ENCODE measurements around the gene IER3. TPM values are rescaled to one million over a fixed set of nuclear protein-coding genes. Genes with fewer than 3 reads are reported as not detected.

Gene IER3
- total and polyA plus RNA-seq, 9 of the 15 experiments (the other 6 are each of a cell fraction or from before 2014, with no cell fraction given): 1.5 to 30.0 (median 11.5) TPM

DNA sequence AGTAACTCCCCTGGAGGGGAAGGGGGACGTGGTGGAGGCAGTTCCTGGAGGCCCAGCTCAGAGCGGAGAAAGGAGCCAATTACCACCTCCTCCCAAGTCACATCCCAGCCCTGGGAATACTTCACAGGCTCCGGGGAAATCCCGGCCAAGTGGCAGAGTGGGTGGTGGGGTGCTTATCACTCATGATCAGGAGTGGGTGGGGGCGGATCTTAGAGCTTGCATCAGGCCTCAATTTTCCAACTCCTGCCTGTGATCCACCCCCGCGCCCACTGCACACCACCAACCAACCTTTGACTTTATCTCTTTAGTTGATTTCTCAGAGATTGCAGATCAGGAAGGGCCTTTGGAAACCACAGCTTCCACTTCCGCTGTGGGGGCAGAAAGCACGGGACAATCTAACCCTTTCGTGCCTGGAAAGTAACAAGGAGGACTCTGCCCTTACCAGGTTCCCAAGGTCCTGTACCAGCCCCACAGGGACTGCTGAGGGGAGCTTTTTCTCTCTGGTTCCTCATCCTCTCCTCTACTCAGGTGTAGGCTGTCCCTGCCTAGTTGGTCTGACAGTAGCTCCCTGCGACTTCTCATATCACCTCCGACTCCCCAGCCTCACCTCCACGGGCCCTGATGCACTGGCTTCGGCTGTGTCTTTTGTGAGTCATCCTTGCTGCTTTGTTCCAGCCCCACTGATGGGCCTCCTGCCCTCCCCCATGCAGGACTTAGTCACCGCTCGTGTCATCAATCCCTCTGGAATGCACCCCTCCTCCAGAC, 24.9 kb upstream of the IER3 start (continued):
- TF ChIP-seq, protein P1, sequence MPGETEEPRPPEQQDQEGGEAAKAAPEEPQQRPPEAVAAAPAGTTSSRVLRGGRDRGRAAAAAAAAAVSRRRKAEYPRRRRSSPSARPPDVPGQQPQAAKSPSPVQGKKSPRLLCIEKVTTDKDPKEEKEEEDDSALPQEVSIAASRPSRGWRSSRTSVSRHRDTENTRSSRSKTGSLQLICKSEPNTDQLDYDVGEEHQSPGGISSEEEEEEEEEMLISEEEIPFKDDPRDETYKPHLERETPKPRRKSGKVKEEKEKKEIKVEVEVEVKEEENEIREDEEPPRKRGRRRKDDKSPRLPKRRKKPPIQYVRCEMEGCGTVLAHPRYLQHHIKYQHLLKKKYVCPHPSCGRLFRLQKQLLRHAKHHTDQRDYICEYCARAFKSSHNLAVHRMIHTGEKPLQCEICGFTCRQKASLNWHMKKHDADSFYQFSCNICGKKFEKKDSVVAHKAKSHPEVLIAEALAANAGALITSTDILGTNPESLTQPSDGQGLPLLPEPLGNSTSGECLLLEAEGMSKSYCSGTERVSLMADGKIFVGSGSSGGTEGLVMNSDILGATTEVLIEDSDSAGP (CRISPR knock-in tag; IDR thresholded peaks at IDR 0.05): no peak
- TF ChIP-seq RNF2 (IDR thresholded peaks at IDR 0.05): peak; percentile 93
- TF ChIP-seq ZZZ3 (IDR thresholded peaks at IDR 0.05): no peak
- no peak; the same call in 1 of the 2 replicates for TF ChIP-seq ADNP (tag; IDR thresholded peaks at IDR 0.05)
- TF ChIP-seq, protein P2, sequence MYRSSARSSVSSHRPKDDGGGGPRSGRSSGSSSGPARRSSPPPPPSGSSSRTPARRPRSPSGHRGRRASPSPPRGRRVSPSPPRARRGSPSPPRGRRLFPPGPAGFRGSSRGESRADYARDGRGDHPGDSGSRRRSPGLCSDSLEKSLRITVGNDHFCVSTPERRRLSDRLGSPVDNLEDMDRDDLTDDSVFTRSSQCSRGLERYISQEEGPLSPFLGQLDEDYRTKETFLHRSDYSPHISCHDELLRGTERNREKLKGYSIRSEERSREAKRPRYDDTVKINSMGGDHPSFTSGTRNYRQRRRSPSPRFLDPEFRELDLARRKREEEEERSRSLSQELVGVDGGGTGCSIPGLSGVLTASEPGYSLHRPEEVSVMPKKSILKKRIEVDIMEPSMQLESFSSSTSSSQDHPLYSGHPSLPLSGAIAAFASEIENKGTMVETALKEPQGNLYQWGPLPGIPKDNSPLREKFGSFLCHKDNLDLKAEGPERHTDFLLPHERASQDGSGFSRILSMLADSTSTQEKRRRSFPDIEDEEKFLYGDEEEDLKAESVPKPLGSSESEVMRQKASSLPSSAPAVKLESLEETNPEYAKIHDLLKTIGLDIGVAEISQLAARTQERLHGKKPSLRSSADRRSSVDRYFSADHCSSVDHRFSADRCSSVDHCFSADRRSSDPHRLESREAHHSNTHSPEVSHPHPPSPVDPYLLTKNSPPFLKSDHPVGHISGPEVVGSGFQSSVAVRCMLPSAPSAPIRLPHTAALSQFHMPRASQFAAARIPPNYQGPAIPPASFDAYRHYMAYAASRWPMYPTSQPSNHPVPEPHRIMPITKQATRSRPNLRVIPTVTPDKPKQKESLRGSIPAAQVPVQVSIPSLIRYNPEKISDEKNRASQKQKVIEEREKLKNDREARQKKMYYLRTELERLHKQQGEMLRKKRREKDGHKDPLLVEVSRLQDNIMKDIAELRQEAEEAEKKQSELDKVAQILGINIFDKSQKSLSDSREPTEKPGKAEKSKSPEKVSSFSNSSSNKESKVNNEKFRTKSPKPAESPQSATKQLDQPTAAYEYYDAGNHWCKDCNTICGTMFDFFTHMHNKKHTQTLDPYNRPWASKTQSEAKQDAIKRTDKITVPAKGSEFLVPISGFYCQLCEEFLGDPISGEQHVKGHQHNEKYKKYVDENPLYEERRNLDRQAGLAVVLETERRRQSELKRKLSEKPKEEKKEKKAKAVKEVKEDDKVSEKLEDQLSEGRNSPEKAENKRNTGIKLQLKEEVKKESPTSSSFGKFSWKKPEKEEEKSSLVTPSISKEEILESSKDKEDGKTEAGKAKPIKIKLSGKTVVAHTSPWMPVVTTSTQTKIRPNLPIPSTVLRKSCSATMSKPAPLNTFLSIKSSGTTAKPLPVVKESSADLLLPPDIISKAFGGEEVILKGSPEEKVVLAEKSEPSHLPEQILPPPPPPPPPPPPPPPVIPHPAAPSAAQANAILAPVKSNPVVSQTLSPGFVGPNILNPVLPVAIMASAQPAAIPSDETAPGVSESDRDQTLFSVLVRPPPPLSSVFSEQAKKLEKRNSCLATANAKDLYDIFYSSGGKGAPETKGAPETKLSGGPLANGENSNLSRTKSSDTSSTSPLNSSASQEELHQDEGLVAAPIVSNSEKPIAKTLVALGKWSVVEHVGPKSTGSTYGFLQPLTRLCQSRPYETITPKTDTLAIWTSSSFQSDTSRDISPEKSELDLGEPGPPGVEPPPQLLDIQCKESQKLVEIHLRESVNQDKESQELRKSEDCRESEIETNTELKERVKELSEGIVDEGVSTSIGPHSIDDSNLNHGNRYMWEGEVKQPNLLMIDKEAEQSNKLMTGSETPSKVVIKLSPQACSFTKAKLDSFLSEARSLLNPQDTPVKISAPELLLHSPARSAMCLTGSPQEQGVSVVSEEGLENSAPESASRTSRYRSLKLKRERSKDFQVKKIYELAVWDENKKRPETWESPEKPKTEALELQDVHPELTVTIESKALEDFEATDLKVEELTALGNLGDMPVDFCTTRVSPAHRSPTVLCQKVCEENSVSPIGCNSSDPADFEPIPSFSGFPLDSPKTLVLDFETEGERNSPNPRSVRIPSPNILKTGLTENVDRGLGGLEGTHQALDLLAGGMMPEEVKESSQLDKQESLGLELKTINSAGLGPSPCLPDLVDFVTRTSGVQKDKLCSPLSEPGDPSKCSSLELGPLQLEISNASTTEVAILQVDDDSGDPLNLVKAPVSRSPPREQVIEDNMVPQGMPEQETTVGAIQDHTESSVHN (IDR thresholded peaks at IDR 0.05; ENCODE audit: borderline replicate concordance in 1 of 2, low read depth in 1 of 2): peak in 1 of 2 experiments; percentile 82; a peak in 2 of 4 replicates
- TF ChIP-seq FOXP1 (CRISPR knock-in tag; IDR thresholded peaks at IDR 0.05): no peak; the same call in 1 of the 2 replicates
- no peak for TF ChIP-seq RBM22 (IDR thresholded peaks at IDR 0.05; ENCODE audit: low read depth, low read length, poor library complexity, severe bottlenecking)
- no peak; the same call in 1 of the 2 replicates for TF ChIP-seq MBD2 (IDR thresholded peaks at IDR 0.05; ENCODE audit: borderline replicate concordance, low read depth)
- TF ChIP-seq HLTF (IDR thresholded peaks at IDR 0.05): no peak
- peak; percentile 93 for TF ChIP-seq ARID1B (IDR thresholded peaks at IDR 0.05)
- TF ChIP-seq, protein P3, sequence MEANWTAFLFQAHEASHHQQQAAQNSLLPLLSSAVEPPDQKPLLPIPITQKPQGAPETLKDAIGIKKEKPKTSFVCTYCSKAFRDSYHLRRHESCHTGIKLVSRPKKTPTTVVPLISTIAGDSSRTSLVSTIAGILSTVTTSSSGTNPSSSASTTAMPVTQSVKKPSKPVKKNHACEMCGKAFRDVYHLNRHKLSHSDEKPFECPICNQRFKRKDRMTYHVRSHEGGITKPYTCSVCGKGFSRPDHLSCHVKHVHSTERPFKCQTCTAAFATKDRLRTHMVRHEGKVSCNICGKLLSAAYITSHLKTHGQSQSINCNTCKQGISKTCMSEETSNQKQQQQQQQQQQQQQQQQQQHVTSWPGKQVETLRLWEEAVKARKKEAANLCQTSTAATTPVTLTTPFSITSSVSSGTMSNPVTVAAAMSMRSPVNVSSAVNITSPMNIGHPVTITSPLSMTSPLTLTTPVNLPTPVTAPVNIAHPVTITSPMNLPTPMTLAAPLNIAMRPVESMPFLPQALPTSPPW (CRISPR knock-in tag; IDR thresholded peaks at IDR 0.05): peak; percentile 87
- TF ChIP-seq, protein P4, sequence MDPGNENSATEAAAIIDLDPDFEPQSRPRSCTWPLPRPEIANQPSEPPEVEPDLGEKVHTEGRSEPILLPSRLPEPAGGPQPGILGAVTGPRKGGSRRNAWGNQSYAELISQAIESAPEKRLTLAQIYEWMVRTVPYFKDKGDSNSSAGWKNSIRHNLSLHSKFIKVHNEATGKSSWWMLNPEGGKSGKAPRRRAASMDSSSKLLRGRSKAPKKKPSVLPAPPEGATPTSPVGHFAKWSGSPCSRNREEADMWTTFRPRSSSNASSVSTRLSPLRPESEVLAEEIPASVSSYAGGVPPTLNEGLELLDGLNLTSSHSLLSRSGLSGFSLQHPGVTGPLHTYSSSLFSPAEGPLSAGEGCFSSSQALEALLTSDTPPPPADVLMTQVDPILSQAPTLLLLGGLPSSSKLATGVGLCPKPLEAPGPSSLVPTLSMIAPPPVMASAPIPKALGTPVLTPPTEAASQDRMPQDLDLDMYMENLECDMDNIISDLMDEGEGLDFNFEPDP (CRISPR knock-in tag; IDR thresholded peaks at IDR 0.05): no peak
- TF ChIP-seq CSDE1 (IDR thresholded peaks at IDR 0.05): no peak
- peak; percentile 69 for TF ChIP-seq GABPB1 (CRISPR knock-in tag; IDR thresholded peaks at IDR 0.05)
- no peak; the same call in 1 of the 2 replicates for TF ChIP-seq DIDO1 (tag; IDR thresholded peaks at IDR 0.05; ENCODE audit: low read depth)
